Activated CD4-positive, alpha-beta T cell treated with anti-CD3 and anti-CD28 coated beads, Interleukin-2, Interleukin-6, amounts not matched to agents 100 ng/mL and 50 ng/mL, durations not matched to agents 16 hours and 8 hours (primary cell): ENCODE results near the gene GLIPR1L2.

ENCODE experiments used
- DNase-seq: peaks from one replicate; pipeline ENCODE4 v3.0.0-alpha.2; 2020

Gene GLIPR1L2

GRCh38 chr12:75479963-75480461, 89.1 kb downstream of the GLIPR1L2 start:
- DNase-seq: peak; percentile 36

- peak; percentile 88 for DNase-seq
Measured at GRCh38 chr12:75480469-75480949, 89.6 kb downstream of the GLIPR1L2 start, which contains the start of gene GLIPR1. Gene GLIPR1, plus strand, starts transcription at chr12:75480755. Its CDS starts 126 bp downstream, at chr12:75480881.

- no peak for DNase-seq
Measured at GRCh38 chr12:75481013-75481705, 90.3 kb downstream of the GLIPR1L2 start.

- no peak for DNase-seq
Measured at GRCh38 chr12:75481774-75482173, 90.9 kb downstream of the GLIPR1L2 start.
